ENCODE data around the gene ATG10.
"Not testable (repeated sequence)": the region's sequence is repeated elsewhere in the genome, so short reads cannot be mapped to it uniquely, and the experiment has no call there.

ATG10 gene

DNA sequence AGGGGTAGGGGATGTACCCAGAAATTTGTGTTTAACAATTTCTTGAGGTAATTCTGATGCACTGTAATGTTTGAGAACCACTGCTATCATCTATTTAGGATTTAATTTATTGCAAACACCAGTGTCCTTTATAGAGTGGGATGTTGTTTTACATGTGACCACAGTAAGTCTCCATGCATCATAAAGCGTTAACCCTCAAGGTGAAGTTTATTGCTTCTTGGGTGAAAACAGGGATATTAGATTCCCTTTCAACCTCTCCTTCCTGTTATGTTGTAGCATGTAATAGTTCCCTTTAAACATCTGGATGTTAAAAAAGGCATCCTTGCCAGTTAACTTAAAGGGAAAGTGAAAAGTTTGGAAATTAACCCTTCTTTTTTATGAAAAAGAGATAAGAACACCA is 35.8 kb upstream of the ATG10 start:
- intact Hi-C loops (cut with DNase I; ENCODE audit: low total_unique reads) = no loop called here
- H3K9me3 ChIP-seq = no peaks in the 10 kb centered on the region
- no peaks in the 10 kb centered on the region for H3K27me3 ChIP-seq
- H3K36me3 ChIP-seq = no peaks in the 10 kb centered on the region
- TF ChIP-seq, protein P1, sequence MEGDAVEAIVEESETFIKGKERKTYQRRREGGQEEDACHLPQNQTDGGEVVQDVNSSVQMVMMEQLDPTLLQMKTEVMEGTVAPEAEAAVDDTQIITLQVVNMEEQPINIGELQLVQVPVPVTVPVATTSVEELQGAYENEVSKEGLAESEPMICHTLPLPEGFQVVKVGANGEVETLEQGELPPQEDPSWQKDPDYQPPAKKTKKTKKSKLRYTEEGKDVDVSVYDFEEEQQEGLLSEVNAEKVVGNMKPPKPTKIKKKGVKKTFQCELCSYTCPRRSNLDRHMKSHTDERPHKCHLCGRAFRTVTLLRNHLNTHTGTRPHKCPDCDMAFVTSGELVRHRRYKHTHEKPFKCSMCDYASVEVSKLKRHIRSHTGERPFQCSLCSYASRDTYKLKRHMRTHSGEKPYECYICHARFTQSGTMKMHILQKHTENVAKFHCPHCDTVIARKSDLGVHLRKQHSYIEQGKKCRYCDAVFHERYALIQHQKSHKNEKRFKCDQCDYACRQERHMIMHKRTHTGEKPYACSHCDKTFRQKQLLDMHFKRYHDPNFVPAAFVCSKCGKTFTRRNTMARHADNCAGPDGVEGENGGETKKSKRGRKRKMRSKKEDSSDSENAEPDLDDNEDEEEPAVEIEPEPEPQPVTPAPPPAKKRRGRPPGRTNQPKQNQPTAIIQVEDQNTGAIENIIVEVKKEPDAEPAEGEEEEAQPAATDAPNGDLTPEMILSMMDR (IDR thresholded peaks at IDR 0.05) = no peak
- H3K4me3 ChIP-seq = no peak overlapping the region
- no peak overlapping the region for H3K27ac ChIP-seq
- H3K4me1 ChIP-seq = no peaks in the 10 kb centered on the region
- no peak for DNase-seq

DNA sequence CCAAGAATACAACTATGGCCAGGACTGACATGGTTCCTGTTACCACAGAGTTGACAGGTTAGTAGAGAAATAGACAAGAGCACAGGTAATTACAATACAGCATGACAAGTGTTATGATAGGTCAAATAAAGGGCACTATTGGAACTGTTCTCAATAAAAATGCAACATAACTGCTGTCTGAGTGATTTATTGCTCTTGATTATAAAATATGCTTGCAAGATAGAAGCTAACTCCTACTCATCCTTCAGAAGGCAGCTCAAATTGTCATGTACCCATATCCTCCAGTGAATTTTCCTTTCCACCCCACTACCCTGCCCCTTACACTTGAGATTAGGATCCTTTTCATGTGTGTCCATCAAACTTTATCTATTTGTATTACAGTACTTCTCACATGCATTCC is 35.1 kb upstream of the ATG10 start:
- Histone ChIP-seq H3K9me3 (peaks cover 0 to 6% (median 0%) of the 10 kb centered on the region in 3 donors), H3K4me3 (no peak overlapping the region), H3K27me3 (no peaks in the 10 kb centered on the region), H3K4me1 (no peaks in the 10 kb centered on the region), H3K27ac (no peak overlapping the region), H3K36me3 (no peaks in the 10 kb centered on the region)
- intact Hi-C loops (cut with DNase I; ENCODE audit: low total_unique reads) = no loop called here
- no peak for DNase-seq
- TF ChIP-seq, protein P1 (IDR thresholded peaks at IDR 0.05) = no peak

DNA sequence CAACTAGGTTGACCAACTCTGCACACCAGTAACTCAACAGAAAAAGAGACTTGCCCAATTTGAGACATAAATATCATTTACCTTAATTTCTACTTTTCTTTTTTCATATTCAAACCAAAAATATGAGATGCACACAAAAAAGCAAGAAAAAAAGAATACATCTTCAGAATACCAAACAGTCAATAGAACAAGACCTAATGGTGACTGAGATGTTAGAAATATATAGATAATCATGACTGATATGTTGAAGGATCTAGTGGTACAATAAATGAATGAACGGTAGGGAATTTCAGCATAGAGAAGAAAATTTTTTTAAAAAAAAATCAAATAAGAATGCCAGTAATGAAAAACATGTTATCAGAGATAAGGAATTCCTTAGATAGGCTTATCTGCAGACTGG is 29.1 kb upstream of the ATG10 start:
- DNase-seq = no peak
- TF ChIP-seq, protein P1 (IDR thresholded peaks at IDR 0.05) = no peak
- Histone ChIP-seq H3K27me3 (no peaks in the 10 kb centered on the region), H3K4me1 (no peaks in the 10 kb centered on the region), H3K27ac (no peak overlapping the region), H3K9me3 (peaks cover 0 to 22% (median 4%) of the 10 kb centered on the region in 3 donors), H3K4me3 (no peak overlapping the region), H3K36me3 (no peaks in the 10 kb centered on the region)
- intact Hi-C loops (cut with DNase I; ENCODE audit: low total_unique reads) = no loop called here

DNA sequence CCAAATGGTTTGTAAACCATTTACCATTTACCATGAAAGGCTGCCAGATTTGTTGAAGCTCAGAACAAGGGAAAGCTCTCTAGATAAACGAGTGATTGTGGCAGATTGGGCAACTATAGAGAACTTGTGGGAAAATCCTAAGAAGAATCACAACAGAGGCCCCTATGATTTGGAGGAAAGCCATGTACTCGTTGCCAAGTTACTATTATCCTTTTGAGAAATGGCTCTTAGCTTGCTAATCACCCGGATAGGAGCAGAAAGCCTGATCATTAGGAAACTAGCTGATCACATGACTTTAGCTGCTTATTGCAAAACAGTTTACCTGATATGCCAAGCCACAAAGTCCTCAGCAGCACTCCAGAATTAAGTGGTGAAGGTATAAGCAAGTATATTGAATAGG is 23.5 kb upstream of the ATG10 start:
- Histone ChIP-seq H3K27ac (no peak overlapping the region), H3K4me1 (peaks cover 0 to 18% (median 4%) of the 10 kb centered on the region in 4 donors), H3K9me3 (peaks cover 0 to 8% (median 0%) of the 10 kb centered on the region in 3 donors), H3K36me3 (no peaks in the 10 kb centered on the region), H3K27me3 (no peaks in the 10 kb centered on the region), H3K4me3 (no peak overlapping the region)
- DNase-seq = no peak
- TF ChIP-seq, protein P1 (IDR thresholded peaks at IDR 0.05) = no peak
- intact Hi-C loops (cut with DNase I; ENCODE audit: low total_unique reads) = no loop called here

DNA sequence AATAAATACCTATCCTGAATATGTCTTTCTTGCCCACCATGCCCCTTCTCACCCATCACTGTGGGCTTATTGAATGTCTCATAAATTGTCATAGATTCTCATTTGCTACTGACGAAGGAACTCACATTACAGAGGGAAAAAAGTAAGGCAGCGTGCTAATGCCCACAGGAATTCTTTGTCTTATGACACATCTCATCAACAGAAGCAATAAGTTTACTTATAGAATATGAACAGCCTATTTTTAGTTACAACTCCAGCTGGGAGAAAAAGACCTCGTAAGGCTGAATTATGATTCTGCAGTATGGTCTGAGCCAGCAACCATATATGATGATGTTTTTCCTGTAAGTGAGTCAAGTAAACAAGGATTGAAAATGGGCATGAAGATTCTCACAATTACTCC is 22.4 kb upstream of the ATG10 start:
- no peaks in the 10 kb centered on the region for H3K36me3 ChIP-seq
- no peaks in the 10 kb centered on the region for H3K27me3 ChIP-seq
- no peak for DNase-seq
- H3K4me1 ChIP-seq = peaks cover 0 to 18% (median 4%) of the 10 kb centered on the region in 4 donors
- no peaks in the 10 kb centered on the region for H3K9me3 ChIP-seq
- no peak overlapping the region for H3K4me3 ChIP-seq
- no peak overlapping the region for H3K27ac ChIP-seq
- intact Hi-C loops (cut with DNase I; ENCODE audit: low total_unique reads) = no loop called here
- TF ChIP-seq, protein P1 (IDR thresholded peaks at IDR 0.05) = no peak

DNA sequence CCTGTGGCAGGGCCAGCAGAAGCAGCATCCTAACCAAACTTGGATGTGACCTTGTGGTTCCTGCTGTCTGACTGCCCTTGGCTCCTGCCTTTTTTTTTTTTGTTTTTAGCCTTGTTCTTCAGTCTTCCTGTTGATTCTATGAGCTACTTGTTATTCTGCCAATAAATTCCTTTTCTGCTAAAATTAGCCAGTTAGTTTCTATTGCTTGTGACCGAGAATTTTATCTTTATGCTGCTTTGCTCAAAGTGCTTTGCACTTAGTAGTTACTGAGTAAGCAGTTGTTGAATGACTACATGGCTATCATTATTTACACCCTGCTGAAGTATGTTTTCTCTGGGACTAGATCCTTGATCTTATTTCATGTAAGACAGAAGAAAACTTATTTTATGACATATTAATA is 20.8 kb upstream of the ATG10 start:
- no peaks in the 10 kb centered on the region for H3K36me3 ChIP-seq
- H3K27me3 ChIP-seq = no peaks in the 10 kb centered on the region
- TF ChIP-seq, protein P1 (IDR thresholded peaks at IDR 0.05) = no peak
- DNase-seq = no peak
- no peak overlapping the region for H3K4me3 ChIP-seq
- intact Hi-C loops (cut with DNase I; ENCODE audit: low total_unique reads) = no loop called here
- H3K4me1 ChIP-seq = peaks cover 0 to 18% (median 4%) of the 10 kb centered on the region in 4 donors
- peak overlapping the region; percentile 41 to 78 for H3K27ac ChIP-seq
- no peaks in the 10 kb centered on the region for H3K9me3 ChIP-seq

DNA sequence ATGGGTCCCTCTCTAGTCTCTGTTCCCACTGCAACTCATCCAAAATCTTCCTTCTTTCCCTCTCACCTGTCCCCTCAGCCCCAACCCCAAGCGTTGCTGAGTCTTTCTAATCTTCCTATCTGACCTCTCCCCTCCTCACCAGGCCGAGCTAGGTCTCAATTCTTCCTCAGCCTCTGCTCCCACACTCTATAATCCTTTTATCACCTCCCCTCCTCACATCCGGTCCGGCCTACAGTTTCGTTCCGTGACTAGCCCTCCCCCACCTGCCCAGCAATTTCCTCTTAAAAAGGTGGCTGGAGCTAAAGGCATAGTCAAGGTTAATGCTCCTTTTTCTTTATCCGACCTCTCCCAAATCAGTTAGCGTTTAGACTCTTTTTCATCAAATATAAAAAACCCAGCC is 17.0 kb upstream of the ATG10 start:
- intact Hi-C loops (cut with DNase I; ENCODE audit: low total_unique reads); H3K36me3 ChIP-seq; H3K27me3 ChIP-seq; H3K9me3 ChIP-seq; DNase-seq; H3K27ac ChIP-seq; H3K4me3 ChIP-seq: not testable (repeated sequence)
- H3K4me1 ChIP-seq = peaks cover 0 to 18% (median 4%) of the 10 kb centered on the region in 4 donors

DNA sequence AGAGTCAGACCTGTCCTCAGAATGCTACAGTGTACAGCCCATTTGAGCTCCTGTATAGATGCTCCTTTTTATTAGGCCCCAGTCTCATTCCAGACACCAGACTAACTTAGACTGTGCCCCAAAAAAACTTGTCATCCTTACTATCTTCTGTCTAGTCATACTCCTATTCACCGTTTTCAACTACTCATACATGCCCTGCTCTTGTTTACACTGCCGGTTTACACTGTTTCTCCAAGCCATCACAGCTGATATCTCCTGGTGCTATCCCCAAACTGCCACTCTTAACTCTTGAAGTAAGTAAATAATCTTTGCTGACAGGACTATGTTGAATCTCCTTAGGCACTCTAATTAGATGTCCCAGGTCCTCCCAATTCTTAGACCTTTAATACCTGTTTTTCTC is 13.7 kb upstream of the ATG10 start:
- H3K9me3 ChIP-seq; H3K27me3 ChIP-seq; H3K27ac ChIP-seq; H3K36me3 ChIP-seq; H3K4me1 ChIP-seq; H3K4me3 ChIP-seq; intact Hi-C loops (cut with DNase I; ENCODE audit: low total_unique reads); DNase-seq: not testable (repeated sequence)

Measured in tibial artery (tissue), 4 donors.